PFSK-1 (cell line): ENCODE measurements around the gene SORCS1.

Experiments
- FOXP2 ChIP-seq: optimal IDR thresholded peaks from 2 replicates; pipeline ENCODE3; 2011; ENCODE audit warnings: borderline replicate concordance, control low read depth, inconsistent platforms; ENCODE audit not compliant: insufficient read depth; ENCODE audit errors: extremely low read length, extremely low read depth
- POLR2AphosphoS5 ChIP-seq: IDR thresholded peaks from 2 replicates; pipeline ENCODE4 v1.6.1; 2012; ENCODE audit warnings: low read depth, mild to moderate bottlenecking, control low read depth, low read length, moderate library complexity
- REST ChIP-seq, 2 experiments: IDR thresholded peaks; 2 replicates each; pipeline versions ENCODE4 v1.6.1 to v1.8.0; 2011 to 2012; ENCODE audit warnings: low read depth in 2 of 2, low read length in 2 of 2, control low read depth in 1 of 2, inconsistent platforms in 1 of 2, mild to moderate bottlenecking in 1 of 2, moderate library complexity in 1 of 2; ENCODE audit not compliant: insufficient read depth in 1 of 2
- SIN3A ChIP-seq: IDR thresholded peaks from 2 replicates; pipeline ENCODE4 v1.6.1; 2012; ENCODE audit warnings: mild to moderate bottlenecking, low read length, moderate library complexity, borderline replicate concordance; ENCODE audit not compliant: insufficient read depth
- TAF1 ChIP-seq: IDR thresholded peaks from 2 replicates; pipeline ENCODE4 v1.6.1; 2012; ENCODE audit warnings: low read length, control low read depth, borderline replicate concordance; ENCODE audit not compliant: insufficient read depth

The SORCS1 gene

GRCh38 chr10:107059872-107060271, 104.6 kb downstream of the SORCS1 start:
- TF ChIP-seq FOXP2 (no peak), TAF1 (no peak), REST (IDR thresholded peaks at IDR 0.05; ENCODE audit: insufficient read depth in 1 of 2, low read depth in 2 of 2, low read length in 2 of 2) (no peak), POLR2AphosphoS5 (no peak), SIN3A (no peak)

- no peak for TF ChIP-seq TAF1
- no peak for TF ChIP-seq POLR2AphosphoS5
- no peak for TF ChIP-seq SIN3A
- no peak for TF ChIP-seq FOXP2
- TF ChIP-seq REST (IDR thresholded peaks at IDR 0.05; ENCODE audit: insufficient read depth in 1 of 2, low read depth in 2 of 2, low read length in 2 of 2): no peak
Measured at GRCh38 chr10:107059068-107059804, 105.3 kb downstream of the SORCS1 start.

- no peak for TF ChIP-seq POLR2AphosphoS5
Measured at GRCh38 chr10:107058331-107058730, 106.2 kb downstream of the SORCS1 start.

- TF ChIP-seq SIN3A (no peak), TAF1 (no peak), POLR2AphosphoS5 (no peak), REST (IDR thresholded peaks at IDR 0.05; ENCODE audit: insufficient read depth in 1 of 2, low read depth in 2 of 2, low read length in 2 of 2) (no peak), FOXP2 (no peak)
Measured at GRCh38 chr10:107056182-107056581, 108.3 kb downstream of the SORCS1 start.

GRCh38 chr10:107054469-107055156, 109.9 kb downstream of the SORCS1 start:
- TF ChIP-seq TAF1: no peak

GRCh38 chr10:107051769-107052168, 112.7 kb downstream of the SORCS1 start:
- TF ChIP-seq TAF1 (no peak), POLR2AphosphoS5 (no peak), SIN3A (no peak), FOXP2 (no peak), REST (IDR thresholded peaks at IDR 0.05; ENCODE audit: insufficient read depth in 1 of 2, low read depth in 2 of 2, low read length in 2 of 2) (no peak)
